CD4-positive, alpha-beta T cell treated with Interleukin-4 for 1 hour (primary cell): ENCODE results near the gene NUAK1.

Source experiments
- DNase-seq, 2 donors: peaks; one replicate each; pipeline ENCODE4 v3.0.0-alpha.2; 2020 to 2022

NUAK1 gene

DNA sequence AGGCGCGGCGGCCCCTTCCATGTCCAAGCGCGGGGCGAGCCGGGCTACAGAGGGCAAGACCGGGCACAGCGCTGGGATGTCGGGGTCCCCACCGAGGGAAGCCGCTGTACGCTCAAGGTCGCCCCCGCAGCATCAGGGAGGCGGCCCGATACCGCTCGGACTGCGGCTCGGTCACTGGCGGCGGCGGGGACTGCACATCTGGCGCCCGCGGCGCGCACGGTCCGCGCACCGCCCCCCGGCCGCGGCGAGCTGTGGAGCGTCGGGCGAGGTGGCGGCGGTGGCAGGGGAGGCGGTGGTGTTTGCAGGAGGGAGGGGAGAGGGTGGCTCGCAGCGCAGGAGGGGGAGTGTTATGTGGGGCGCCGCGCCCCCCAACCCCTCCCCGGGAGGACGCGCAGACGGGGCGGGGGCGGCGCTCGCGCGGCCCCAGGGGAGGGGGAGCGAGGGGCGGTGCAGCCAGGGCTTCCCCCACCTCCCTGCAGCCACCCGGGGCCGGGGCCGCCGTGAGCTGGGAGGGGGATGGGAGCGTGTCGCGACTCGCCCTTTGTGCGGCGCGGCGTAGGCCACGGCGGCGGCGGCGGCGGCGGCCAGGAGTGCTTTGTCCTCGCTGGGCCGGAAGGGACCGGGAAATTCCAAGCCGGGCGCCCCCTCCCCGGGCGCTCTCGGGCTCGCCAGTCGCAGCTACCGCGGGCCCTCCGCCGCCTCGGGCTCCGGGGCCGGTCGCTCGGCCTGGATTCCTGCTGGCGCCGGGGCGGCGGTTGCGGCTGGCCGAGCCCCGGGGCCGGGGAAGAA is at the start of gene NUAK1:
NUAK1 (minus strand) TSS at position 322 of the 789 bp plus-strand sequence; CDS start at position 21, 301 bp downstream.
- DNase-seq = peak in 1 of 2 donors; percentile 14

DNA sequence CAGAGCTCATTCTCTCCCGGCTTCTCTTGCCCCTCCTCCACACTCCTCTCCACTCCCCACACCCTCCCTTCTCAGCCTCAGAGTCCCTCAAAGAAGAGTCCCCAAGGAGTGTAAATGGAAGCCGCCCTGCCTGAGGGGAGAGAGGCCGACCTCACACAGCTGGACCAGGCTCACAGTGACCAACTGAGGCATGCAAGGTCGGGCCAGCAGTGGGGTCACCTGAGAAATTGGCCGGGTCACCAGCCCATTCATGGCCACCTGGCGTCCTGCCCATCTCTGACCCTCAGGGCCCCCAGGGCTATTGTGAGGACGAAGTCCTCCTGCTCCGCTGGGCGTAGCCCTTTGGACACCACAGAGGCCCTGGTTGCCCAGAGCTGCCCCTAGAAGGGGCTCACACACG is 49.5 kb upstream of the NUAK1 start:
- no peak for DNase-seq

DNA sequence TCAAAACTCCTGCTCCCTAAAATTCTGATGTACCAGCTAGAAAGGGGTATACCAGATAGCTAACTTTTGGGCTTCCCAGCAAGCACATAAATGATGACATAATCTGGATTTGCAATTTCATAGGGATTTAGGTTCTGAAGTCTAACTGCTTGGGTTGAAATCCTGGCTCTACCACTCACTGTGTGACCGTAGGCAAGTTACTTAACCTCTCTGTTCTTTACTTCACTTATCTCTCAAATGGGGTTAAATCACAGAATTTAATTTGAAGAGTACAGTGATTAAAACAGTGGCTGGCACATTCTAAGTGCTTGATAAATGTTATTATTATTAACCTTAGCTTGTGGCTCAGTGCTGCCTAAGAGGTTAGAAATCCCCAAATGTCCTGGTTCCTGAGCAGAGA is 49.1 kb upstream of the NUAK1 start:
- DNase-seq = no peak

DNA sequence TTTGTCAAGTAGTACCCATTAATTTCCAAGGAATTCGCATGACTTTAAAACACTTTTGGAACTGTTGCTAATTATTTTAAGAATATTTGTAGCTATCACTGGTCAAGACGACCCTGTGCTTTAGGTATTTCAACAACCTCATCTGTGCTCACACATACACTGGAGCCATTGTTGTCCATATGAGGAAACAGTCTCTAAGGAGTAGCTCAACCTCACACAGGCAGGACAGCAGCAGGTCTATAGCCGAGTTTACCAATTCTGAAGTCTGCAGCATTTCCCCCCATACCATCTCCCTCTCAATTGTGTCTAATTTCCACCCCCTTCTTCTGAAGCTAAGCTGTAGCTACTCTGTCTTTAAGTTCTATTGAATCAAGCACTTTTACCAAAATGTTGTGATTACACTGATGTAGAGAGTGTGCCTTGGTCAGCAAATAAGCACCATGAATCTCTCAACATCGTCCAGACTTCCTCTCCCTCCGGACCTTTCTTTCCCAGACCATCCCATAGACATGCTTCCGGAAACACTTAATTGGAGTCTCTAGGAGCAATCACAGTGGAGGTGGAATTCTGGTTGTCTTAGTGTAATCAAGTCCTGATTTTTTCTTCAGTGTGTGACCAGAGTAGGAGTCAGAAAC is 48.5 kb upstream of the NUAK1 start:
- no peak for DNase-seq

DNA sequence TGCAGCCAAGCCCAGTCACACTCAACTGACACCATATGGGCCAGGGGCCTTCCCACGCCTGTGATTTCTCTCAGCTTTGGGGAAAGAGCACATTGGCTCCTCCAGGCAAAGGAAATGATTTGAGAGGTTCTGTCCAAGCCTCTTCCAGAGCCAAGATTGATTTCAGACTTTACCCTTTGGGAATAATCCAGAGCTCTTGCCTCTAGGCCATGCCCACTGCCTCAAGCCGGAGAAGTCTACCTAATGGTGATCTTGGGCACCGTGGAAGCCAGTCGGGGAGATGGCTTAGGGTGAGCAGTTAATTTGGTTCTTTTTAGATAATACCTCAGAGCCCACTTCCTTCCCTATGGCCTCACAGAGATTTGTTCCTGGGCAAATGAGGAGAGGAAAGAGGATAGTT is 45.0 kb upstream of the NUAK1 start:
- DNase-seq = no peak

DNA sequence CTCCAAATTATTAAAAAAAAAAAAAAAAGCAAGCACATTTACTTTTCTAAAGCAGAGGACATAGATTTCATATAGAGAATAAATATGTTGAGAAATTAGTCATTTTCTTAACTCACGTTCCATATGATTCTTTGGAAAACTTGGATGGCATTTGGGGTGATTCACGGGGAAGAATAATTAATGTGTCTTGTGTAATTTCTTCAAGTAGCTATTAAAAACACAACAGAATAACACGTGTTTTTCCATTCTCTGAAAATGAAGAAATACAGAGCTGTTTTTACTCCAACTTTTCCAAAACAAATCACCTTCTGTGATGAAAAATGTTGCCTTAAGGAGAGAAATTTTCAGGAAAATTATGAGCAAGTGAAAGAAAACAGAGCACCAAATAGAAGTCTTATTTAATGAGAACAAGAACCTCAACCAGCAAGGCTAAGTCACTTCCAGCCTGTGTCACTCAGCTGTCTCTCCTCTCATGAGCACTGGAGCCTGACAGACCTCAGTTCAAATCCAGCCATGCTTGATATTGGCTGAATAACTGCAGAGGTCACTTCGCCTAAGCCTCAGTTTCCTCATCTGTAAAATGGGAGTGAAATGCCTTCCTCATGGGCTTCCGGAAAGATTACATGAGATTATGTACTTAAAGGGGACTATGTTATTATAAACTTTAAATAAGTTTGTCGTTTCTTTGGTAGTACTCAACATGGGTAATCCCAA is 42.8 kb upstream of the NUAK1 start:
- DNase-seq = no peak

DNA sequence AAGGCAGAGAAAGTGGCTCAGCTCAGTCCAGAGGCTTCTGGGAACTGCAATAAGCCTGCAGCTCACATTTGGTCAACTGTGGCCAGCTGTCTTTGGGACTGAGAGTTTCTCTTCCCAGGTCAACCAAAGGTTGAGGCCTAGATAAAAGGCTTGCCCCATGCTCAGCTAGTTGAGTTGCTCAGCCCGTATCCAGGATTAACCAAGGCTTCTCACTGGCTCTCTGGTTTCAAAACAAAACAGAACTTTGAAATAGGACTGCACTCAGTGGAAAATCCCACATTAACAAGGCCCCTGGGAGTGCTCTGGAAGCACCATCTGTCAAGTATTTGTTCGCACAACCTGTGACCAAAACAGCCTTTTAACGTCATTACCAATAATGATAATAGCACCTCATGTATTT is 40.3 kb upstream of the NUAK1 start:
- DNase-seq = no peak

DNA sequence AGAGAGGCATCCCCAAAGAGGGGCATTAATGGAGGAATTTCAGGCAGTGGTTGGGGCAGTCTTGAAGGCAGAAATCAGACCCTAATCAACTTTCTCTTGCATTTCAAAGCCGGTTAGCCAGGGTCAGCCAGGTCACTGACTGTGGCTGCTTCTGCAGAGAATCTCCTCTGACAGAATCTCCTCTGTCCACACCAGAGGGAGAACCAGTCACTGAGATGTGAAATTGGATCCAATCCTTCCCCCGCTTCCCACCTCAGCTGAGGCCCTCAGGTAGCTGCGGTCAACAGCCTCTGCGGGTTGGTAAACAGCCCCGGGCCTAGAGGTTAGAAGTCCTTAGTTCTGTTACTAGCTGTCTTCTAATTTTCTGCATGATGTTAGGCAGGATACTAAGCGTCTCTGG is 39.8 kb upstream of the NUAK1 start:
- DNase-seq = no peak

DNA sequence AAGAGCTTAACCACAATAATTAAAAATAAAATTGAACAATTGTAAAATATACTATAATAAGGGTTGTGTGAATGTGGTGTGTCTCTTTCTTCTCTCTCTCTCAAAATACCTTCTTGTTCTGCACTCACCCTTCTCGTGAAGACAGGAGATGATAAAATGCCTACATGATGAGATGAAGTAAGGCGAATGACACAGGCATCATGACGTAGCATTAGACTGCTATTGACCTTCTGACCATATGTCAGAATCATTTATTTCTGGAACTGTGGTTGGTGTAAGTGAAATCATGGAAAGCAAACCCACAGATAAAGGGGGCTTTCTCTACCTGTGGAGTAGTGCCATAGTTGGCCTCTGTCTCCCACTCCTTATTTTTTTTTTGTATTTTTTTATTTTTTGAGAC is 37.8 kb upstream of the NUAK1 start:
- no peak for DNase-seq

DNA sequence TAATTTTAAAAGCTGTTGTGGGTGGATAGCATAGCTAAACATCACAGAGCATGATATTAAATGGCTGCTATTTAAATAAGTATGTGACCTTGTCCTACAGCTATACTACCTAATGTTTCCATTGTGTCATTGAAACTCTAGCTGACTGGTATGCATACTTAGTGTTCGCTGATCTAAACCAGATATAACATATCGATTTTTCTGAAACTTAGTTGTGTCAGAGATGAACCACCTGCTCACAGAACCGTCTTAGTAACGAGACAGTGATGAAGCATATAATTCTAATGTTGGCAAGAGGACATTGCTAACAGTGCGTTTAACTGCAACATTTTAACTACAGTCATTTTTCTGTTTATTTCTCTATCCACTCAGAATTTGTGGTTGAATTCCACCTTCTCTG is 36.1 kb upstream of the NUAK1 start:
- DNase-seq = no peak

DNA sequence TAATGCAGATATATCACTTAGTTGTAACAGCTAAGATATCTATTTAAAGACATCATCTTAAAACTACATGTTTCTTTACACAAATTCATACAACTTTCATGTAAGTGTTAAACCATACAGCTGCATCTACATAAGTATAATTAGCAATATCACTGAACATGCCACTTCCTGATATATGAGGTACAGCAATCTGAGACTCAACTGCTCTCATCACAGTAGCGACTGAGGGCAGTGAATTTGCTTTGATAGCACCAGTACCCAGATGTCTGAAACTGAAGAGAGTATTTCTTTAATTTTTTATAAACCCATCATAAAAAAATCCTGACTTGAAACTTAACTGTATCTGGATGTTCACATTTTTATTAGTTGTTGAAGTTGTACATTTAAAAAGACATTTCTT is 34.7 kb upstream of the NUAK1 start:
- no peak for DNase-seq

DNA sequence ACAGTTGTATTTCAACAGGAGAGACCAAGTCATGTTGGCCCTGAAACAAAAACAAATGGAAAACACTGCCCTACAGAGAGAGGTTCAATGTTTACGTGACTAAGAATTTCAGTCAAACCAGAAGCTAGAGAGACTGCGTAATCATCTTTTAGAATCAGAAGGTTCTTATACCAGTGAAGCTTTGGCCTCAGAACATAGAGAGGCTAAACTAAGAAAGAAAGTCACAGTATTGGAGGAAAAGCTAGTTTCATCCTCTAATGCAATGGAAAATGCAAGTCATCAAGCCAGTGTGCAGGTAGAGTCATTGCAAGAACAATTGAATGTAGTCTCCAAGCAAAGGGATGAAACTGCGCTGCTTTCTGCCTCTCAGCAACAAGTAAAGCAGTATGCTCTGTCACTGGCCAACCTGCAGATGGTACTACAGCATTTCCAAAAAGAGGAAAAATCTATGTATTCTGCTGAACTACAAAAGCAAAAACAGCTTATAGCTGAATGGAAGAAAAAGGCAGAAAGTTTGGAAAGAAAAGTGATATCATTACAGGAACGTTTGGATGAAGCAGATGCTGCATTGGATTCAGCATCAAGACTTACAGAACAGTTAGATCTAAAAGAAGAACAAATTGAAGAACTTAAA is 32.5 kb upstream of the NUAK1 start:
- DNase-seq = no peak

DNA sequence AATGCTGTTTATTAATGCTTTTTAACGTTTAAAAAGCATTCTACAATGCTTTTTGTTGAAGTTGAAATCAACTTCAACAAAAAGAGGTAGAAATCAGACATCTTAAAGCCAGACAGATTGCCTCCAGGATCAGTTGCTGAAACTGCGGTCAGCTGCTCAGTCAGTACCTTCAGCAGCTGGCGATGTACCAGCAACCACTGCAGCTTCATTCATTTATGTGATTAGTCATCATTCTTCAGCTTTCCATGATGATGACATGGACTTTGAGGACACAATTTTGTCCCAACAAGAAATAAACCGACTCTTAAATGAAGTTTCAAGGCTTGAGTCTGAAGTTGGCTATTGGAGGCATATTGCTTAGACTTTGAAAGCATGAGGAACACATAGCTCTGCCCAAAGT is 31.5 kb upstream of the NUAK1 start:
- no peak for DNase-seq

DNA sequence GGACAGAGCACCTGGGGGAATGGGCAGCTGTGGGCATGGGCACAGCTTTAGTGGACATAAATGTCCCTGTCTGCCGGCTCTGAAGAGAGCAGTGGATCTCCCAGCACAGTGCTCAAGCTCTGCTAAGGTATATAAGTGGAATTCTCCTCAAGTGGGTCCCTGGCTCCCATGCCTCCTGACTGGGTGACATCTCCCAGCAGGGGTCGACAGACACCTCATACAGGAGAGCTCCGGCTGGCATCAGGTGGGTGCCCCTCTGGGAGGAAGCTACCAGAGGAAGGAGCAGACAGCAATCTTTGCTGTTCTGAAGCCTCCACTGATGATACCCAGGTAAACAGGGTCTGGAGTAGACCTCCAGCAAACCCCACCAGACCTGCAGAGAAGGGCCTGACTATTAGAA is 25.0 kb upstream of the NUAK1 start:
- DNase-seq = no peak

DNA sequence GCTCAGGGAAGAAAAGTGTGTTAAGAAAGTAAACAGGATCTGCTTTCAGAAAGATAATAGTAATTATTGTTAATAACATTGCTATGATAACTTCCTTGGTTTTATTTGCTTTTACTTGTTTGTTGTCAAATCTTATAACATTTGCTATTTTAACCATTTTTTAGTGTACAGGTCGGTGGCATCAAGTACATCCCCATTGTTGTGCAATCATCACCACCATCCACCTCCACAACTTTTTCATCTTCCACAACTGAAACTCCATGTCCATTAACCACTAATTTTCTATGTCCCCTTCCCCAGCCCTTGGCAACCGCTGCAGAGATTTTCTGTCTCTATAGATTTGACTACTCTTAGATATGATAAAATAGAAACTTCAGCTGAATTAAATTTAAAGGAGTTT is 22.7 kb upstream of the NUAK1 start:
- no peak for DNase-seq

DNA sequence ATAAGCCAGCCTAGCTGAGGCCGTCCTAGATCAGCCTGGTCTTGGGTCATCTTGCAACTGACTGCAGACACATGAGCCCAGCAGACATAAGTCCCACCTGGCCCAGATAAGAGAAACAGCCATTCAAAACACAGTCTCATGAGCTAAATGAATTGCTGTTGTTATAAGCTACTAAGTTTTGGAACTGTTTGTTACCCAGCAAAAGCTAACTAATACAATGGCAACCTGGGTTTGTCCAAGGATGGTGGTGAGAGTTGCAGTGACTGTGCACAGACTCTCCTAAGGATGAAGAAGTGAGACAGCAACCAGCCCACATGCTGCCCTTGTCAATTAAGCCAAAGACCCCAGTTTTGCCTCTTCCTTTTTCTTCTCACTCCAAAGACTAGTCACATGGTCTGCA is 22.2 kb upstream of the NUAK1 start:
- no peak for DNase-seq

DNA sequence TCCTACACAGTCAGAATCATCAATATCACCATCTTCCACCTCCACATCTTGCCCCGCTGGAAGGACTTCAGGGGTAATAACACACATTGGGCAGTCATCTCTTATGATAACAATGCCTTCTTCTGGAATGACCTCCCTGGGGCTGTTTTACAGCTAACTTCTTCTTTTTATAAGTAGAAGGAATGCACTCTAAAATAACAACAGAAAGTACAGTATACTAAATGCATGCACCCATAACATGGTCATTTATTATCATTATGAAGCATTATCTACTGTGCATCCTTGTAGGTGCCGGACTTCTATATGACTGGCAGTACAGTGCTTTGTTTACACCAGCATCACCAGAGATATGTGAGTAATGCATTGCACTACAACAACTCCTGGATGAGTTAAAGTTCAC is 19.0 kb upstream of the NUAK1 start:
- DNase-seq = no peak

DNA sequence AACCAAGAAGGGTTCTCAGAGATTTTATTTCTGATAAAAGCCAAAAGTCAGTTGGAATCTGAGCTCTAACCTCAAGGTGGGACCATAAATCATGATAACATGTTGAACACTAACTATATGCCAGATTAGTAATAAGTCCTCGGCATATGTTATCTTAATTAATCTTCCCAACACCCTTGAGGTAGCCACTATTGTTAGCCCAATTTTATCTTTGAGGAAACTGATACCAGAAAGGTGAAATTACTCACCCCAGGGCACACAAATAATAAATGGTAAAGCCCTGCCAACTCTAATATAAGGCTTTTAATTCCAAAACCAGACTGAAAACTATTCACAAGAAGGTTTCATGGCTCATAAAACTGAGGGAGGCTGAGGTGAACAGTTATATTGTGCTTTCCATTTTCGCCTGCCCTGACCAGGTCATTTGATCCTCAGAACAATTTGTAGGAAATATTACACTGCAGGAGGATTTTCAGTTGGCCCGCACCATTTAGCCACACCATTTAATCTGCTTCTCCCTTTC is 16.1 kb upstream of the NUAK1 start:
- no peak for DNase-seq

DNA sequence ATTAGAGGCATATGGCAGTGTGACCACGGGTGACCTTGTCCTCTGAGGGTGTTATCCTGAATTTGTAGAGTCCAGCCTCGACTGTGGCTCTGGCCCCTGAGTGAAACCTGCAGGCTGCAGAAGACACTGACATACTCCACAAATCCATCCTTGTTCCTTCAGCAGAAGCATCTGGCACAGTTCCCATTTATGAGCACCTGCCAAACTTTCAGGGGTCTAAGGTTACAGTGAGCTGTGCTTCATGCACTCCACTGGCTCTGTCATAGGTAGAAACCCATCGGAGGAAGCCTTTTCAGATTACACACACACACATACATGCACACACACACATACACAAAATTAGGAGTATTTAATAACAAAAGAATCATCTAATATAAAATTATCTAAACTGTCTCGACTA is 13.6 kb upstream of the NUAK1 start:
- DNase-seq = no peak

DNA sequence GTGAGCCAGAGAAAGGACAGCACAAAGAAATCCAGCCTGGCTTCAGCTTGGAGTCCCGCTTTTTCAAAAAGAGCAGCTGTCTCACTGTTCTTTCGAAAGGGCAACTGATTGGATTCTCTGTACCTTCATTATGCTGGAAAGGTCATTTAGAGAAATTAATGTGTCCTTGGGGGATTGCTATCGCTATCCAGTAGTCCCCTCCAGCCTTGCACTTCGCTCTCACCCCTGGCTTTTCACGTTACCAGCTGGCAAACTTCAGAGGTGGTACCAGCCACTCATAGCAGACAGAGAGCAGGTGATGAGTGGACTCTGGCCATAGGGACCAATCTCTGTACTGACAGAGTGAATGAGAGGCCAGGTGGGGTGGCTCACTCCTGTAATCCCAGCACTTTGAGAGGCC is 11.8 kb upstream of the NUAK1 start:
- no peak for DNase-seq

DNA sequence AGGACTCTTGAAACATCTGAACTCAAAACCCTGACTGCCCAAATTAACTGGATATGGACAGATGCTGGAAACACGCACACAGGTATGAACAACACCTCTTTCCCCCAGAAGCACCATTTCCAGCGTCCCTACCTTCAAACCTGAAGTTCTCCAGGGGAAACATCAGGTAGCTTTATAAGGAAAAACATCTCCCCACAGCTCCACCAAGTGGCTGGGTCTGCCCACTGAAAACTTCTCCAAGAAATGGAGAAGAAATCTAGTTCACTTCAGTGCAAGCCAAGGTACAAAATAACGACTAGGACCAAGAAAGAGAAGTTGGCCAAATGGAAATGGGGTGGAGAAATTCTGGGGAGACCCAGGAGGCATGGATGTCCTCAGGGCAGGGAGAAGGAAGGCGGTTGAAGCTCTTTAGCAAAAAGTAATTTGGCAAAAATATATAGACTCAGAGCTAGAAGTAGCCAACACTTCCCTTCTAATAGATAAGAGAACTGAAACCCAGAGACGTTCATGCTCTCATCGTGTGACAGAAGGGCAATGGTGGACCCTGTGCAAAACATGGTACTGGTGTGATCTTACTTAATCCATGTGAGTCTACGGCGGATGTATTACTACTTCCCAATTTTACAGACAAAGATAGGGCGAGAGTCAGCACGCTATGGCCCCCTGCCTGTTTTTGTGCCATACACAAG is 10.5 kb upstream of the NUAK1 start:
- no peak for DNase-seq

DNA sequence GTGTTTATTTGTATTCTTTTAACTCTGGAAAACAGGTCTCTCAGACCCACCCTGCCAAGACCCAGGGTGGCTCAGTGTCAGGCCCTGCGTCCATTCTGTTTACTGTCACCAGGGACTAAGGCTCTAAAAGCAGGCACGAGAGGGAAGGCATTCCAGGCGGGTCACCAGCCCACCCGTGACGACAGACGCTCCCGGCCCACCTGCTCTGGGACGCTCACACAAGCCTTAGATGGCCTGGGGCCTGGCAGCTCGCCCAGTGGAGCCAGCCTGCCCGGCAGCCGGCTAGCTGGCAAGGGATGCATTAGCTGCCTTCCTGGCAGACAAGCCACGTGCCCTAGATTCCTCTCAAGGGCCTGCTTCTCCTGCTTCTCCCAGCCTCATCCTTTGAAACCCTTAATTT is 9.2 kb upstream of the NUAK1 start:
- DNase-seq = no peak

DNA sequence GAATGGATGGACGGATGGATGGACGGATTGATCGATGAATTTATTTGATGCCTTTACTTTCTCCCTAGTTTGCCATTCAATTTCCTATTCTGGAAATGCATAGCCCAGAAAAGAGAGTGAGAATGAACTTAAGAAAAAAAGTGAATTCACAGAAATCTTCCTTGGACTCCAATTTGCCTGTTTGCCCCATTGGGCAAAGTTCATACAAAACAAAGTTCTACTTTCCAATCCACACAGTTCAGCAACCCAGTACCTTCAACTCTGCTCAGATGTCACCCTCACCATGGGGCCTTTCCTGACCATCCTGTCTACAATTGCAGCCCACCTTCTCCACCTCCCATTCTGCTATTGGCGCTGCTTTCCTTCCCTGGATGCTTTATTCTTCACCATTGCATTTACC is 8.2 kb upstream of the NUAK1 start:
- no peak for DNase-seq
